ENCODE measurements around the gene DPYD. TPM values are rescaled to one million over a fixed set of nuclear protein-coding genes. Genes with fewer than 3 reads are reported as not detected.

Gene DPYD
- total and polyA plus RNA-seq, 8 donors: 2.7 to 24.5 (median 9.4) TPM

GRCh38 chr1:97540346-97540888 is 380.4 kb downstream of the DPYD start:
- no peaks in the 10 kb centered on the region for H3K9me3 ChIP-seq
- FAIRE-seq: no peak
- H3K4me3 ChIP-seq: no peak overlapping the region
- ATAC-seq: no peak
- no peak for DNase-seq
- no peak overlapping the region for H3K27ac ChIP-seq
- H3K36me3 ChIP-seq: no peaks in the 10 kb centered on the region
- intact Hi-C loops (cut with DNase I): no loop called here
- no peaks in the 10 kb centered on the region for H3K4me1 ChIP-seq
- no peaks in the 10 kb centered on the region for H3K27me3 ChIP-seq
- no peak for TF ChIP-seq CTCF (IDR thresholded peaks at IDR 0.05)
- 64 to 66% methylated on average over 6 of the region's 6 CpGs for WGBS, 2 donors

GRCh38 chr1:97538113-97538512 is 382.7 kb downstream of the DPYD start:
- WGBS, 2 donors: 93 to 96% methylated on average over 2 of the region's 2 CpGs
- TF ChIP-seq CTCF (IDR thresholded peaks at IDR 0.05): no peak
- FAIRE-seq: no peak
- Histone ChIP-seq H3K27ac (no peak overlapping the region), H3K4me1 (no peaks in the 10 kb centered on the region), H3K4me3 (no peak overlapping the region), H3K36me3 (no peaks in the 10 kb centered on the region), H3K27me3 (no peaks in the 10 kb centered on the region), H3K9me3 (no peaks in the 10 kb centered on the region)
- intact Hi-C loops (cut with DNase I): no loop called here
- ATAC-seq: no peak
- DNase-seq: no peak

GRCh38 chr1:97533358-97533757 is 387.5 kb downstream of the DPYD start:
- no peak for TF ChIP-seq CTCF (IDR thresholded peaks at IDR 0.05)
- FAIRE-seq (no peak), ATAC-seq (no peak), DNase-seq (no peak)
- 42 to 53% methylated on average over 2 of the region's 2 CpGs for WGBS, 2 donors
- H3K27ac ChIP-seq: no peak overlapping the region
- intact Hi-C loops (cut with DNase I): no loop called here
- no peak overlapping the region for H3K4me3 ChIP-seq
- H3K36me3 ChIP-seq: no peaks in the 10 kb centered on the region
- no peaks in the 10 kb centered on the region for H3K27me3 ChIP-seq
- no peaks in the 10 kb centered on the region for H3K9me3 ChIP-seq
- H3K4me1 ChIP-seq: peaks cover 0 to under 1% (median 0%) of the 10 kb centered on the region in 3 donors

- Histone ChIP-seq H3K4me3 (no peak overlapping the region), H3K4me1 (peaks cover 0 to 3% (median 0%) of the 10 kb centered on the region in 3 donors), H3K27me3 (no peaks in the 10 kb centered on the region), H3K9me3 (no peaks in the 10 kb centered on the region), H3K36me3 (no peaks in the 10 kb centered on the region), H3K27ac (no peak overlapping the region)
- ATAC-seq: no peak
- intact Hi-C loops (cut with DNase I): no loop called here
- TF ChIP-seq CTCF (IDR thresholded peaks at IDR 0.05): no peak
- no peak for FAIRE-seq
- WGBS, 2 donors: 62 to 64% methylated on average over 1 of the region's 1 CpG
- no peak for DNase-seq
Measured at GRCh38 chr1:97529600-97529999, 391.2 kb downstream of the DPYD start.

GRCh38 chr1:97524211-97524610 is 396.6 kb downstream of the DPYD start:
- Histone ChIP-seq H3K36me3 (no peaks in the 10 kb centered on the region), H3K4me1 (peaks cover 0 to 3% (median 0%) of the 10 kb centered on the region in 3 donors), H3K9me3 (no peaks in the 10 kb centered on the region), H3K27ac (no peak overlapping the region), H3K4me3 (no peak overlapping the region), H3K27me3 (no peaks in the 10 kb centered on the region)
- DNase-seq (no peak), ATAC-seq (no peak), FAIRE-seq (no peak)
- TF ChIP-seq CTCF (IDR thresholded peaks at IDR 0.05): no peak
- intact Hi-C loops (cut with DNase I): no loop called here
- WGBS, 2 donors: 88 to 93% methylated on average over 4 of the region's 4 CpGs

Data from pancreas (tissue), 10 donors.